HepG2 (cell line): ENCODE data around the gene CAP2. TPM values are rescaled to one million over a fixed set of nuclear protein-coding genes. Genes with fewer than 3 reads are reported as not detected.

ENCODE experiments used
- AGO2 ChIP-seq: fragments of 200-400 bp; formaldehyde crosslinking; optimal IDR thresholded peaks from 2 replicates; pipeline ENCODE3; 2017; ENCODE audit warnings: mild to moderate bottlenecking, low read depth, low read length, moderate library complexity
- ARID4A ChIP-seq: sonication (generic); formaldehyde crosslinking; IDR thresholded peaks from 2 replicates; pipeline ENCODE4 v1.5.0; 2020; ENCODE audit warnings: mild to moderate bottlenecking, missing genetic modification reagents, borderline replicate concordance
- CTCF ChIP-seq: sonication (generic); formaldehyde crosslinking; IDR thresholded peaks from 2 replicates; pipeline ENCODE4 v1.5.0; 2020; ENCODE audit warnings: mild to moderate bottlenecking, missing genetic modification reagents, moderate library complexity
- MED8 ChIP-seq: sonication (generic); formaldehyde crosslinking; IDR thresholded peaks from 2 replicates; pipeline ENCODE4 v1.8.1; 2023; ENCODE audit warnings: mild to moderate bottlenecking, missing genetic modification reagents; ENCODE audit not compliant: insufficient replicate concordance
- MTA1 ChIP-seq: sonication (generic); formaldehyde crosslinking; IDR thresholded peaks from 2 replicates; pipeline ENCODE4 v1.4.0; 2020; ENCODE audit warnings: missing genetic modification reagents, mild to moderate bottlenecking, borderline replicate concordance
- MXD3 ChIP-seq: IDR thresholded peaks from 2 replicates; pipeline ENCODE4 v1.6.1; 2016; ENCODE audit warnings: mild to moderate bottlenecking, missing biosample characterization, missing genetic modification reagents
- MYC ChIP-seq: sonication (generic); formaldehyde crosslinking; IDR thresholded peaks from 2 replicates; pipeline ENCODE4 v1.9.0; 2021; ENCODE audit warnings: missing genetic modification reagents, borderline replicate concordance
- NONO ChIP-seq, 2 experiments: fragments of 450-650 bp in 1 of 2; sonication (generic) in 1 of 2; formaldehyde crosslinking in 1 of 2; IDR thresholded peaks in 1 of 2; conservative IDR thresholded peaks in 1 of 2; 2 replicates each; pipeline versions ENCODE4 v1.6.1 to v1.8.0; 2017 to 2022; ENCODE audit warnings: mild to moderate bottlenecking in 1 of 2, missing genetic modification reagents in 1 of 2, moderate library complexity in 1 of 2
- PRDM4 ChIP-seq: sonication (generic); formaldehyde crosslinking; IDR thresholded peaks from 2 replicates; pipeline ENCODE4 v1.9.0; 2021; ENCODE audit warnings: missing genetic modification reagents, borderline replicate concordance
- RXRB ChIP-seq: IDR thresholded peaks from 2 replicates; pipeline ENCODE4 v1.6.1; 2016; ENCODE audit warnings: borderline replicate concordance, missing genetic modification reagents, missing compliant biosample characterization
- SRY ChIP-seq: sonication (generic); formaldehyde crosslinking; IDR thresholded peaks from 2 replicates; pipeline ENCODE4 v1.8.0; 2022; ENCODE audit warnings: mild to moderate bottlenecking, missing genetic modification reagents
- UBTF ChIP-seq: sonication (generic); formaldehyde crosslinking; IDR thresholded peaks from 2 replicates; pipeline ENCODE4 v1.4.0; 2020; ENCODE audit warnings: mild to moderate bottlenecking, missing genetic modification reagents
- ZBTB42 ChIP-seq: sonication (generic); formaldehyde crosslinking; IDR thresholded peaks from 2 replicates; pipeline ENCODE4 v1.5.0; 2020; ENCODE audit warnings: mild to moderate bottlenecking, missing genetic modification reagents
- ZNF724P ChIP-seq: sonication (generic); formaldehyde crosslinking; IDR thresholded peaks from 2 replicates; pipeline ENCODE4 v1.8.0; 2022; ENCODE audit warnings: missing genetic modification reagents, borderline replicate concordance
- ZNF749 ChIP-seq: sonication (generic); formaldehyde crosslinking; IDR thresholded peaks from 2 replicates; pipeline ENCODE4 v1.8.0; 2022; ENCODE audit warnings: mild to moderate bottlenecking, missing genetic modification reagents, moderate library complexity, borderline replicate concordance
- polyA plus RNA-seq, 8 experiments: library from polyadenylated mRNA; depleted of rRNA in 3 of 8; stranded (reverse) in 7 of 8; unstranded in 1 of 8; fragments of >200 nt; fragmentation: Illumina TruSeq in 4 of 8; extraction: Trizol in 4 of 8; gene quantifications; 2 replicates each; pipeline versions ENCODE4 v1.2.1 to v1.2.3, GENCODE V29; 2011 to 2016; ENCODE audit warnings: low read depth in 4 of 8, missing spikeins in 1 of 8, mixed read lengths in 1 of 8; ENCODE audit not compliant: insufficient read depth in 1 of 8
- total RNA-seq, 5 experiments: library from RNA; depleted of rRNA; stranded (reverse); fragments of >200 nt; fragmentation: Illumina TruSeq; extraction: Trizol; gene quantifications; 2 replicates each; pipeline ENCODE4 v1.2.3, GENCODE V29; 2016; ENCODE audit warnings: low read depth in 1 of 5

CAP2 gene
- total and polyA plus RNA-seq, 2 of the 13 experiments (the other 11 are each of a cell fraction or from before 2014, with no cell fraction given): 7.9 to 53.1 TPM

- TF ChIP-seq AGO2: peak; percentile 92
- TF ChIP-seq ARID4A (CRISPR knock-in tag): peak; percentile 81
- TF ChIP-seq NONO (IDR thresholded peaks at IDR 0.05): no peak
- TF ChIP-seq NONO (CRISPR knock-in tag; conservative IDR thresholded peaks at IDR 0.05): peak; percentile 80
- 0 out of 2 replicates have a peak, but pooled peaks have one; percentile 52 for TF ChIP-seq PRDM4 (CRISPR knock-in tag)
- peak; percentile 41 for TF ChIP-seq CTCF
- peak; percentile 4 for TF ChIP-seq MED8 (CRISPR knock-in tag)
- 0 out of 2 replicates have a peak, but pooled peaks have one; percentile 46 for TF ChIP-seq ZNF724P
- peak; percentile 47 for TF ChIP-seq MXD3 (CRISPR knock-in tag)
- TF ChIP-seq ZNF749 (CRISPR knock-in tag): 0 out of 2 replicates have a peak, but pooled peaks have one; percentile 31
- peak; percentile 65; the same call in 1 of the 2 replicates for TF ChIP-seq MTA1 (CRISPR knock-in tag)
- TF ChIP-seq SRY: 0 out of 2 replicates have a peak, but pooled peaks have one; percentile 9
- peak; percentile 94 for TF ChIP-seq UBTF (CRISPR knock-in tag)
- peak; percentile 54; the same call in 1 of the 2 replicates for TF ChIP-seq MYC (CRISPR knock-in tag)
- no peak for TF ChIP-seq ZBTB42 (CRISPR knock-in tag)
- TF ChIP-seq RXRB (CRISPR knock-in tag): no peak; the same call in 1 of the 2 replicates
Observed at GRCh38 chr6:17600527-17601385, 207.4 kb downstream of the CAP2 start (continued).
